Endodermal cell (in vitro differentiated cells): ENCODE data around the gene PPP4R2. TPM values are rescaled to one million over a fixed set of nuclear protein-coding genes. Genes with fewer than 3 reads are reported as not detected.

Experiments used
- DNase-seq: peaks from one replicate; pipeline ENCODE4 v3.0.0-alpha.2; 2017
- H3K27ac ChIP-seq: 2 replicates; pipeline ENCODE4 v1.5.1; 2013; ENCODE audit warnings: mild to moderate bottlenecking, low read depth, low read length, moderate library complexity
- H3K27me3 ChIP-seq: 2 replicates; pipeline ENCODE4 v1.6.1; 2013; ENCODE audit warnings: mild to moderate bottlenecking, low read length, moderate library complexity; ENCODE audit not compliant: insufficient read depth, control insufficient read depth, poor library complexity, severe bottlenecking
- H3K36me3 ChIP-seq: 2 replicates; pipeline ENCODE4 v1.7.0; 2013; ENCODE audit warnings: mild to moderate bottlenecking, low read length, moderate library complexity; ENCODE audit not compliant: control insufficient read depth, insufficient read depth
- H3K4me1 ChIP-seq: one replicate; pipeline ENCODE4 v1.7.0; 2013; ENCODE audit warnings: low read length; ENCODE audit not compliant: control insufficient read depth, insufficient read depth
- H3K4me3 ChIP-seq: 2 replicates; pipeline ENCODE4 v1.5.1; 2013; ENCODE audit warnings: mild to moderate bottlenecking, low read length, moderate library complexity
- H3K9ac ChIP-seq: 2 replicates; pipeline ENCODE4 v1.6.1; 2013; ENCODE audit warnings: mild to moderate bottlenecking, low read length, moderate library complexity; ENCODE audit not compliant: poor library complexity, severe bottlenecking; ENCODE audit errors: extremely low read depth
- H3K9me3 ChIP-seq: 2 replicates; pipeline ENCODE4 v1.6.1; 2013; ENCODE audit warnings: mild to moderate bottlenecking, low read length, moderate library complexity; ENCODE audit not compliant: control insufficient read depth
- H3K27ac Mint-ChIP-seq: 2 replicates; pipeline ENCODE4 v1.8.0; 2020; ENCODE audit warnings: mixed read lengths
- H3K27me3 Mint-ChIP-seq: 2 replicates; pipeline ENCODE4 v1.8.0; 2021; ENCODE audit warnings: mild to moderate bottlenecking, mixed read lengths; ENCODE audit not compliant: insufficient read depth
- H3K36me3 Mint-ChIP-seq: 2 replicates; pipeline ENCODE4 v1.8.0; 2020; ENCODE audit warnings: low read depth, mixed read lengths
- H3K4me1 Mint-ChIP-seq: 2 replicates; pipeline ENCODE4 v1.8.0; 2020; ENCODE audit warnings: mixed read lengths
- H3K4me3 Mint-ChIP-seq: 2 replicates; pipeline ENCODE4 v1.8.0; 2020; ENCODE audit warnings: mild to moderate bottlenecking, moderate library complexity, mixed read lengths
- H3K9me3 Mint-ChIP-seq: 2 replicates; pipeline ENCODE4 v1.8.0; 2020; ENCODE audit warnings: mild to moderate bottlenecking, mixed read lengths
- CTCF ChIP-seq: fragments of 200-600 bp; sonication (generic); conservative IDR thresholded peaks from 2 replicates; pipeline ENCODE4 v1.5.0; 2021; ENCODE audit warnings: antibody characterized with exemption, mild to moderate bottlenecking
- WGBS, 2 experiments: methylation state at CpG; one replicate each; pipeline versions ENCODE4 v1.1.5 to v1.1.7; 2013; ENCODE audit warnings: missing lambda C conversion rate in 2 of 2, mixed read lengths in 1 of 2; ENCODE audit not compliant: insufficient coverage in 1 of 2, insufficient read length in 1 of 2; 5-methylcytosine and 5-hydroxymethylcytosine counted together
- total RNA-seq, 2 donors: library from RNA; stranded (reverse); fragmentation: NEBNext Ultra II Directional in 1 of 2; extraction: Animal tissue kit (Norgen Biotek cat#: 25700) in 1 of 2; gene quantifications; 2 replicates in 1 of 2; 3 replicates in 1 of 2; pipeline ENCODE4 v1.2.1, GENCODE V29; 2021

PPP4R2 gene
- total RNA-seq, 2 donors from 2014 or later: 133 to 157 TPM

GRCh38 chr3:73018790-73019441, 22.3 kb downstream of the PPP4R2 start:
- TF ChIP-seq CTCF: no peak
- no peaks in the 10 kb centered on the region for H3K27me3 Mint-ChIP-seq
- no peak overlapping the region for H3K4me3 Mint-ChIP-seq
- Histone ChIP-seq H3K9me3 (no peaks in the 10 kb centered on the region), H3K27ac (no peak overlapping the region), H3K4me3 (no peak overlapping the region), H3K4me1 (no peaks in the 10 kb centered on the region), H3K27me3 (no peaks in the 10 kb centered on the region), H3K36me3 (peaks cover 34% of the 10 kb centered on the region), H3K9ac (no peak overlapping the region)
- 75 to 91% methylated on average over 1 to 5 of the region's 5 CpGs for WGBS, 2 experiments
- no peaks in the 10 kb centered on the region for H3K9me3 Mint-ChIP-seq
- H3K36me3 Mint-ChIP-seq: peaks cover 28% of the 10 kb centered on the region
- no peak overlapping the region for H3K27ac Mint-ChIP-seq
- no peak for DNase-seq
- peaks cover 21% of the 10 kb centered on the region for H3K4me1 Mint-ChIP-seq

- Mint-ChIP-seq H3K4me1 (peaks cover 30% of the 10 kb centered on the region), H3K27me3 (no peaks in the 10 kb centered on the region), H3K27ac (no peak overlapping the region), H3K9me3 (no peaks in the 10 kb centered on the region), H3K36me3 (peaks cover 16% of the 10 kb centered on the region), H3K4me3 (no peak overlapping the region)
- Histone ChIP-seq H3K9me3 (no peaks in the 10 kb centered on the region), H3K9ac (no peak overlapping the region), H3K4me3 (no peak overlapping the region), H3K27ac (no peak overlapping the region), H3K27me3 (no peaks in the 10 kb centered on the region), H3K36me3 (peaks cover 25% of the 10 kb centered on the region), H3K4me1 (no peaks in the 10 kb centered on the region)
- WGBS, 2 experiments: 73% methylated on average over 4 of the region's 4 CpGs; no CpG with 5 or more reads in 1 of the 2 experiments
- DNase-seq: no peak
- TF ChIP-seq CTCF: no peak
Observed at GRCh38 chr3:73021301-73021835, 24.8 kb downstream of the PPP4R2 start.

- Histone ChIP-seq H3K27me3 (no peaks in the 10 kb centered on the region), H3K27ac (no peak overlapping the region), H3K36me3 (peaks cover 8% of the 10 kb centered on the region), H3K9ac (no peak overlapping the region), H3K4me3 (no peak overlapping the region), H3K9me3 (no peaks in the 10 kb centered on the region), H3K4me1 (peaks cover 3% of the 10 kb centered on the region)
- peak overlapping the region; percentile 61 for H3K27ac Mint-ChIP-seq
- no peak overlapping the region for H3K4me3 Mint-ChIP-seq
- H3K36me3 Mint-ChIP-seq: peaks cover 23% of the 10 kb centered on the region
- TF ChIP-seq CTCF: no peak
- DNase-seq: no peak
- no peaks in the 10 kb centered on the region for H3K27me3 Mint-ChIP-seq
- H3K4me1 Mint-ChIP-seq: peaks cover 42% of the 10 kb centered on the region
- no peaks in the 10 kb centered on the region for H3K9me3 Mint-ChIP-seq
Observed at GRCh38 chr3:73024836-73025235, 28.2 kb downstream of the PPP4R2 start.
